Rectal smooth muscle tissue (tissue), 1 donor: Measurements from ENCODE around the gene SREBF2.
"Not testable (repeated sequence)": the region's sequence is repeated elsewhere in the genome, so short reads cannot be mapped to it uniquely, and the experiment has no call there.

Experiments
- H3K27ac ChIP-seq: one replicate; pipeline ENCODE4 v1.7.0; 2013; ENCODE audit warnings: low read depth, low read length, inconsistent platforms
- H3K27me3 ChIP-seq: one replicate; pipeline ENCODE4 v1.7.0; 2013; ENCODE audit warnings: low read length; ENCODE audit not compliant: control insufficient read depth, insufficient read depth
- H3K36me3 ChIP-seq: one replicate; pipeline ENCODE4 v1.7.0; 2013; ENCODE audit warnings: low read length; ENCODE audit not compliant: control insufficient read depth, insufficient read depth
- H3K4me1 ChIP-seq: one replicate; pipeline ENCODE4 v1.7.0; 2013; ENCODE audit warnings: low read length; ENCODE audit not compliant: control insufficient read depth, insufficient read depth
- H3K4me3 ChIP-seq: one replicate; pipeline ENCODE4 v1.7.0; 2013; ENCODE audit warnings: low read length
- H3K9ac ChIP-seq: one replicate; pipeline ENCODE4 v1.7.0; 2013; ENCODE audit warnings: low read length

The SREBF2 gene

DNA sequence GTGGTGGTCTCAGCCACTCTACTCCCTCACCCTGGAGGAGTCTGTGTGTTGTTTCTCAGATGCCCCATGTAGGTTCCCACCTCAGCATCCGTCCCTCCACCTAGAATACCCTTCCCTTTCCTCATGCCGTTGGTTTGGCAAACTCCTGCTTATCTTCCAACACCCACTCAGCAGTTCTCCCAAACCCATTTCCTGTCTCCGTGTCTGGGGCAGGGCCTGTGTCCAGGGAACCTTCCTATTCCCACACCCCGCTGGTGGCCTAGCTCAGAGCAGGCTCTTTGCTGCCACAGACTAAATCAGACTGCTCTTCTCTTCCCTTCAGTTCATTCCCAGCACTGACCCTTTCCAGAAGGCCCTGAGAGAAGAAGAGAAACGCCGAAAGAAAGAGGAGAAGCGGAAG, 7.5 kb upstream of the SREBF2 start:
- H3K9ac ChIP-seq = no peak overlapping the region
- no peaks in the 10 kb centered on the region for H3K4me1 ChIP-seq
- H3K27ac ChIP-seq = no peak overlapping the region
- H3K27me3 ChIP-seq = no peaks in the 10 kb centered on the region
- no peaks in the 10 kb centered on the region for H3K36me3 ChIP-seq
- no peak overlapping the region for H3K4me3 ChIP-seq

DNA sequence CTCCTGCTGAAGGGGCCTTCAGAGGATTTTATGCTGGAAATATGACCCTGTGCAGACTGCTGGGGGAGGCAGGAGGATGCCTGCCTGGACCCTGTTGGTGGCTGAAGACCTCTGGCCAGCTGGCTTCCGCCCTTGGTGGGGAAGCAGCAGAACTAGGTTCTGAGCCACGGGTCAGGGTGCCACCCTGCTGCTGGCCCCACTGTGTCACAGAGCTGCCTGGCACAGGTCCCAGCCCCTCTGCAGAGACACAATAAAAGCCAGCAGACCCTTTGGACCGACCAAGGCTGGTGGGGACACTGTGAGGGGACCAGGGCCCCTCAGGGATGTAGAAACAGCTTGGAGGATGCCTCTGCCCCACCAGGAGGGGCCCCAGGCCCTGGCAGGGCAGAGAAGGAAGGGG, 6.9 kb upstream of the SREBF2 start:
- H3K4me1 ChIP-seq = no peaks in the 10 kb centered on the region

DNA sequence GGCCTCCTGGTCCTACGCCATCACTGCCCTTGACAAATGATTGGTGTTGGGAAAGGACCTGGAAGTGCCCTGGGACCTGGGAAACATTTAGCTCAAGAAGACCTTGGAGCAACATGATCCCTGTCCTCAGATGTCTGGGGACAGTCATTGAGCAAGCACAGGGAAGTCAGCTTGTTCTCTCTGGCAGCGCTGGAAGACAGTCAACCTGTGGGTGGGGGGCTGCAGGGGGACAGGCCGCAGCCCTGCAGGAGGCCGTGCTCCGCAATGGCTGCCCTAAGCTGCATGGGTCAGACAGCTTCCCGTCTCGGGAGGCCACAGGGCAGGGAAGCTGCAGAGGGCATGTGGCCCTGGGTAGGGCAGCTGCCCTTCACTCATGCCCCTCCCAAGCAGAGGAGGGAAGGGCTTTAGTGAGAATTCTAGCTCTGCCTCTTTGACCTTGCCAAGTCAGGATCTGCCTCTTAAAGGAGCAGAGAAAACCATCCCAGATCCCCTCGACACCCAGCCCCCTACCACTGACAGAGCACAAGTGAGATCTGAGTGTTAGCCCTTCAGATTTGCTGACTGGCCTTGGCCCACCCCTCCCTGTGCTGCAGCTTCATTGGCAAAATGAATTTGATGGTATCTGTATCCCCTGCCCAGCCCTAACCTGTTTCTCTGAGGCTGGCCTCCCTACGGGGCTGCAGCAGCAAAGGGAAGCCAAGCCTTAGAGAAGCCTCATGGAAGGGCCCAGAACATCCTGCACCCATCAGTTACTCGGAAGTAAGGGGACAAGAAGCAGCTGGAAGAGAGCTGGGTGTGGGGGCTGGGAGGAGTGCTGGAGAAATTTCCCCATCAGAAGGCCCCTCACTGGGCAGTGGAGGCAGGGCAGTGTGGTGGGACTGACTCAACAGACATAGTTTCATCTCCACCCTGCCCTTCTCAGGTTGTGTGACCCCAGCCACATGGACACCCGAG, 6.2 kb upstream of the SREBF2 start:
- H3K27ac ChIP-seq = no peak overlapping the region
- H3K27me3 ChIP-seq = no peaks in the 10 kb centered on the region
- no peaks in the 10 kb centered on the region for H3K36me3 ChIP-seq
- no peak overlapping the region for H3K9ac ChIP-seq
- H3K4me1 ChIP-seq = no peaks in the 10 kb centered on the region
- no peak overlapping the region for H3K4me3 ChIP-seq

More for the DNA sequence above, 6.9 kb upstream of the SREBF2 start:
- Histone ChIP-seq H3K9ac (no peak overlapping the region), H3K27me3 (no peaks in the 10 kb centered on the region), H3K27ac (no peak overlapping the region), H3K4me3 (no peak overlapping the region), H3K36me3 (no peaks in the 10 kb centered on the region)

DNA sequence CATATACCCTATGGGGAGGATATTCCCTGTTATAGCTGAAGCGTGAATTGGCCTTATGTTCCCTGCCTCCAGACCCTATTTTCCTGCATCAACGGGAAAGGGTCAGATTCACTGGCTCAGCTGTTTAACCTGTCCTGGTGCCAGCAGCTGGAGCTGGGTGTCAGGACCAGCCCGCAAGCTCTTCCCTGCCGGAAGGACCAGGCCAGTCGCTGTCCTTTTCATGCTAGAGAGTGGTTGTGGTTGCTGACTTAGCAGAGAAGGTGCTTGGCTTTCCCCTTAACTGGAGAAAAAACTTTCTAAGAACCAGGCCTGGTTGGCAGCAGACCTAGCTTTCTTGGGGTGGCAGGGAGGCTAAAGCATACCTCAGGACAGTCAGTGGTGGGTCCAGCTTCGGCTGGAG, 5.2 kb upstream of the SREBF2 start:
- Histone ChIP-seq H3K27me3 (no peaks in the 10 kb centered on the region), H3K9ac (no peak overlapping the region), H3K4me3 (no peak overlapping the region), H3K27ac (no peak overlapping the region), H3K4me1 (no peaks in the 10 kb centered on the region), H3K36me3 (no peaks in the 10 kb centered on the region)

DNA sequence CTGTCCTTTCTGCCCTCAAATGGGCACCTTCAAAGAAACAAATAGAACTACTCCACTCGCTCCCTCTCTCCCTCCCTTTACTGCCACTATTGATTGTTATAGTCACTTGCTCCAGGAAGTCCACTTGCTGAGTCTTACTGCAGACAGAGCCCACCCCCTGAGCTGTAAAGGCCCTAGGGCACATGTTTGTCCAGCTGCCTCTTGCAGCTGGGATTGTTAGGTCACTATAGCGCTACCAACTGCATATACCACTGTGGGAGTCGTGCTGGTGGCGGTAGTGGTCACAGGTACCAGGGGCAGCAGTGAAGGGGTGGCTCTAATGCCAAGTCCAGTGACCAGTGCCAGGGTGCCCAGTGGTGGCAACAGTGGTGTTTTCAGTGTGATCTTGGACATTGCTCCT, 4.4 kb upstream of the SREBF2 start:
- H3K36me3 ChIP-seq = no peaks in the 10 kb centered on the region

DNA sequence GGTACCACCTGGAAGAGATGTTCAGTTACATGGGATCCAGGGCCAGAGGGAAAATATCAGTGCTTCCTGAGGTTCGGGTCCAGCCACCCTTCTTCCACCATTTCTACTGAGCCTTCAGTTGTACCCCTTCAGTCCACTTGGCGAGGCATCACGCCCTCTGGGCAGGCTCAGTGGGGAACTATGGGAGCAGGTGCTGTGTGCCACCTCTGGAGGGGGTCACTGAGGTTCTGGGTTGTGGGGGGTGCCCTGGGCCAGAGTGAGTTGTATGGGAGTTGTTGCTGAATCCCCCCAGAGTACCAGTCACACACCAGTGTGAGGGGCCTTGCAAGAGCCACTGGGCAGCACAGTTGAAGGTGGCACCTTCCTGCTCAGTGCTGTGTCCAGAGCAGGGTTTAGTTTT, 2.7 kb upstream of the SREBF2 start:
- H3K27me3 ChIP-seq = no peaks in the 10 kb centered on the region
- no peaks in the 10 kb centered on the region for H3K36me3 ChIP-seq
- H3K27ac ChIP-seq = no peak overlapping the region
- H3K9ac ChIP-seq = no peak overlapping the region
- H3K4me3 ChIP-seq = no peak overlapping the region
- H3K4me1 ChIP-seq = peaks cover 2% of the 10 kb centered on the region

More for the DNA sequence above, 4.4 kb upstream of the SREBF2 start:
- Histone ChIP-seq H3K9ac (no peak overlapping the region), H3K27me3 (no peaks in the 10 kb centered on the region), H3K27ac (no peak overlapping the region), H3K4me3 (no peak overlapping the region), H3K4me1 (no peaks in the 10 kb centered on the region)

DNA sequence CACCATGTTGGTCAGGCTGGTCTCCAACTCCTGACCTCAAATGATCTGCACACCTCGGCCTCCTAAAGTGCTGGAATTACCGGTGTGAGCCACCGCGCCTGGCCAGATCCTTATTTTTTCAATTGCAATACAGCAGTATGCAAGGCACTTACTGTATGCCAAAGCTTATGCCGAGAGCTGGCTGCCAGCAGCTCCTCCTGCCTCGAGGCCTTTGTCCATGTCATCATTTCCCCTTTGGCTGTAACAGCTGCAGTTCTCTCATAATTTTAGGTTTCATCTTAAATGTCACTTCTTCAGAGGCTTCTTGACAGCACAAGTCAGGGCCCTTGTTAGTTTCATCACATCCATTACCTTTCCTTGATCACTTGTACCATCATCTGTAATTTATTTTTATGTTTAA, 1.5 kb upstream of the SREBF2 start:
- Histone ChIP-seq H3K27ac (no peak overlapping the region), H3K9ac (no peak overlapping the region), H3K4me3 (no peak overlapping the region), H3K4me1 (peaks cover 2% of the 10 kb centered on the region), H3K36me3 (no peaks in the 10 kb centered on the region), H3K27me3 (no peaks in the 10 kb centered on the region)

DNA sequence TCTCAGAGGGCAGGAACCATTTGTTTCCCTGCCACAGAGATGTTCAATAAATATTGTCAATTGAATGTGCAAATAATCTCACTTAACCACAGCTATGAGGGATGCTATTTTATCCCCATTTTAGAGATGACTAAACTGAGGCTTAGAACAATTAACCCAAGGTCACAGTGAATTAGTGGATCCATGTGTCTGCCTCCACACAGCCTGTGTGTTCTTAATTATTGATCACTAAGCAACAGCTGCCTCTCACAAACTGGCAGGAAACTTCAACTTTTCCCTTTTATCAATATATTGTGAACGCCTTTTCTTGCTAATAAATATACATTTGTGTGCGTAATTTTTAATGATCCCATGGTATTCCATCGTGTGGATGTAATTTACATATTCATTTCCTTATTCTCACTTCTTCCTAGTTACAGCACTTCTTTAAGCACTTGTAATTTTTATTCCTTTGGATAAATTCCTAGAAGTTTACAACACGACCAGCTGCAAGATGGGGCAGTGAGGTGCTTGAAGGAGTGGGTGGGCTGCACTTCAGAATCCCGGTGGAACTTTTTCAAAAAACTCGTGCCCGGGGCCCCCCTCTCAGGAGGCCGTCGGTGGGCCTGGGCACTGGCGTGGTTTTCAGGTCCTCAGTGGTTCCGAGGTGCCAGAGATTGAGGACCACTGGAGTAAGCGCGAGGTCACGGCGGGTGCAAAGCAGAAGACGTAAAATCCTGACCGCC, 915 bp upstream of the SREBF2 start:
- Histone ChIP-seq H3K36me3 (no peaks in the 10 kb centered on the region), H3K27me3 (no peaks in the 10 kb centered on the region), H3K27ac (peak overlapping the region; percentile 87), H3K9ac (peak overlapping the region; percentile 54), H3K4me1 (peaks cover 2% of the 10 kb centered on the region), H3K4me3 (peak overlapping the region; percentile 81)

DNA sequence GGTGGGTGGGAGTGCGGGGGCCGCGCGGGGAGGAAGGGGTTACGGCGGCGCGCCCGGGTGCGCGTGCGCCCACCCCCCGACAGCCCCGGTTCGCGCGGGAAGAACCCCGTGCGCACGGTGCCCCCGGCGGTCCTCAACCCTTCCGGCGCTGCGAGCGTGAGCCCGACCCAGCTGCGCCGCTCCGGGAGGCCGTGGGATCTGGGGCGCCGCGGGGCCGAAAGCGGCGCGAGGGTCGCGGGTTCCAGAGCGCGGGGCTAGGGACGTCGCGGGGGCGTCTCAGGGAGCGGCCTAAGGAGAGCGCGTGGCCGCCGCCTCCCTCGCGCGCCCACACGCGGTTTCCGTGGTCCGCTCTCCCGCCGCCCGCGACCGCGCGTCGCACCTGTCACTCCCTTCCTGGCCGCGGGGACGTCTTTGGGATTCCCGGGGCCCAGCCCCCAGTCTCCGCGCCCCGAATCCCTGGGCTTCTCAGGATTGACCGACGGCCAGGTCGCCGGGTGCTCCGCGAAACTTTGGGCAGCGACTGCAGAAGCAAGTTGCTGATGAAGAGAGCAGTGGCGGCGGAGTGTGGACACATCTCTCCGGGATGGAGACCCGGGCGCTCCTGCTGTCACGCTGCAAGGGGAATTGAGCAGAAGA, 582 bp downstream of the SREBF2 start:
- Histone ChIP-seq H3K9ac (peak overlapping the region; percentile 68), H3K4me1 (peaks cover 2% of the 10 kb centered on the region), H3K4me3 (peak overlapping the region; percentile 81), H3K36me3 (no peaks in the 10 kb centered on the region), H3K27me3 (no peaks in the 10 kb centered on the region), H3K27ac (peak overlapping the region; percentile 87)

DNA sequence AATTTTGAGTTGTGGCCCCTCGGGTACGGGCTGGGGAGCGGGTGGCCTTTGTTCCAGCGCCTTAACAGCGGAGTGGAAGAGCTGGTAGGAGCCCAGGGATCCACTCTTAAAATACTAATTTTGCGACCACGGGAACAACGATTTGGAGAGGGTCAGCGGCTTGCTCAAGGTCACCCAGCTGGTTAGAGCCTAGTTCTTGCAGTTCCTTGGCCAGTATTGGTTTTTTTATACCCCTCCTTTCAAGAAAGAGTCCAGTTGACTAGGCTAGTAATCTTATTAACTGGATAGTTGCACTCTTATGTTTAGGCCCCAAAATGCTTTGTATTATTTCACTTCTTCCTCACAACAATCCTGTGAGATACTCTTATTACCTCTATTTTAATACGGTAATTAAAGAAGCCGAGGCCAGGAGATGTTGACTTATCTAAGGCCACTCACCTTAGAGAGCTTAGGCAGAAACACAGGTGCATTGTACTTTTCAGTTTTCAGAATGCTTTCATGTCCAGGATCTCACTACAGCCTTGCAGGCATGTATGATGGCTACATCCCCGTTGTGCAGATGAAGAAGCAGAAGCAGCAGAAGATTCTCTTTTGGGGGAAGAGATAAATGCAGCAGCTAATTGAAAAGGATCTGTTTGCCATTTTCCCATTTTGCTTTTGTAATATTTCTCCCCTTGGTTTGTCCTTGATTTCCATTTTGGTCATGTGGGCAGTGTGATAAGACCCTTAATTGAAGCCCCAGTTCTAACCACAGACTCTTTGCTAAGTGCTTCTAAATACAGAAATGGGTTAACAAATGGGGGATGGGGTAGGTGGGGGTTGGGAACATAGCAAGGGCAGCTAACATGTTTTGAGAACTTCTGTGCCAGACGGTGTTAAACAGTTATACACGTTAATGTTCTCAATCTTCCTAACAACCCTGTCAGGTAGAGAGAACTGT, 1.4 kb downstream of the SREBF2 start:
- H3K36me3 ChIP-seq = no peaks in the 10 kb centered on the region
- H3K4me1 ChIP-seq = peaks cover 2% of the 10 kb centered on the region
- peak overlapping the region; percentile 68 for H3K9ac ChIP-seq
- H3K27me3 ChIP-seq = no peaks in the 10 kb centered on the region
- peak overlapping the region; percentile 81 for H3K4me3 ChIP-seq
- peak overlapping the region; percentile 87 for H3K27ac ChIP-seq

DNA sequence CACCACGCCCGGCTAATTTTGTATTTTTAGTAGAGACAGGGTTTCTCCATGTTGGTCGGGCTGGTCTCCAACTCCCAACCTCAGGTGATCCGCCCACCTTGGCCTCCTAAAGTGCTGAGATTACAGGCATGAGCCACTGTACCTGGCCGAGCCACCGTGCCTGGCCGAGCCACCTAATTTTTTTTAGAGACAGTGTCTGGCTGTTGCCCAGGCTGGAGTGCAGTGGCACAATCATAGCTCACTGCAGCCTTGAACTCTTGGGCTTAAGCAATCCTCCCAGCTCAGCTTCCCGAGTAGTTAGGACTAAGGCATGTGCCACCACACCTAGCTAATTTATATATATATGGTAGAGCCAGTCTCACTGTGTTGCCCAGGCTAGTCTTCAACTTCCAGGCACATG, 2.6 kb downstream of the SREBF2 start:
- not testable (repeated sequence) for H3K27me3 ChIP-seq, H3K27ac ChIP-seq, H3K9ac ChIP-seq, H3K4me1 ChIP-seq, H3K4me3 ChIP-seq, H3K36me3 ChIP-seq
